Measurements from ENCODE around the gene HOXA9.

- TF ChIP-seq POLR2AphosphoS5 (IDR thresholded peaks at IDR 0.05) (no peak), POLR2A (IDR thresholded peaks at IDR 0.05) (no peak), CTCF (IDR thresholded peaks at IDR 0.05) (no peak), EP300 (IDR thresholded peaks at IDR 0.05) (no peak)
These were observed 43.0 kb downstream of the HOXA9 start for GRCh38 chr7:27122077-27122910.

All from sigmoid colon (tissue), 4 donors.